SU-DHL-6 (cell line): ENCODE measurements around the gene LRRC40.
"Not testable (repeated sequence)": the region's sequence is repeated elsewhere in the genome, so short reads cannot be mapped to it uniquely, and the experiment has no call there.

Experiments
- H2AFZ ChIP-seq: fragments of 200-600 bp; sonication (generic); 2 replicates; pipeline ENCODE4 v1.6.1; 2014; ENCODE audit warnings: low read depth, mild to moderate bottlenecking, moderate library complexity, mixed read lengths, antibody characterized with exemption, low read length; ENCODE audit not compliant: severe bottlenecking
- H3F3A ChIP-seq: fragments of 200-600 bp; shearing (Covaris generic); 2 replicates; pipeline ENCODE4 v1.6.0; 2016; ENCODE audit warnings: antibody characterized with exemption, mild to moderate bottlenecking; ENCODE audit not compliant: insufficient read depth
- H3K27ac ChIP-seq: fragments of 200-600 bp; sonication (generic); 2 replicates; pipeline ENCODE4 v1.5.1; 2016; ENCODE audit warnings: low read depth, mild to moderate bottlenecking, low read length, moderate library complexity, mixed read lengths
- H3K27me3 ChIP-seq: fragments of 200-600 bp; sonication (generic), shearing (Covaris generic); 2 replicates; pipeline ENCODE4 v1.6.0; 2014; ENCODE audit warnings: mild to moderate bottlenecking, low read length
- H3K36me3 ChIP-seq: fragments of 200-600 bp; sonication (generic); 2 replicates; pipeline ENCODE4 v1.6.1; 2014; ENCODE audit warnings: mild to moderate bottlenecking, low read length, mixed read lengths
- H3K4me2 ChIP-seq: fragments of 300-600, 200-600 bp; shearing (Covaris generic), sonication (generic); 2 replicates; pipeline ENCODE4 v1.6.0; 2014; ENCODE audit warnings: low read length, low read depth, mild to moderate bottlenecking; ENCODE audit not compliant: poor library complexity, severe bottlenecking
- H3K4me3 ChIP-seq: fragments of 200-600 bp; sonication (generic); 2 replicates; pipeline ENCODE4 v1.5.1; 2014; ENCODE audit warnings: antibody characterized with exemption, low read length, mild to moderate bottlenecking, mixed read lengths; ENCODE audit not compliant: insufficient read depth, poor library complexity, severe bottlenecking
- H3K79me2 ChIP-seq: fragments of 200-600 bp; sonication (generic); 2 replicates; pipeline ENCODE4 v1.6.1; 2014; ENCODE audit warnings: mild to moderate bottlenecking, low read length, moderate library complexity; ENCODE audit not compliant: insufficient read depth
- H3K9ac ChIP-seq: fragments of 200-600 bp; sonication (generic); 2 replicates; pipeline ENCODE4 v1.7.0; 2014; ENCODE audit warnings: mild to moderate bottlenecking, low read length
- H3K9me2 ChIP-seq: fragments of 200-600 bp; sonication (generic); replicated peaks from 2 replicates; pipeline ENCODE4 v1.6.1; 2014; ENCODE audit warnings: low read length; ENCODE audit not compliant: insufficient read depth
- H3K9me3 ChIP-seq: fragments of 200-600 bp; sonication (generic); 2 replicates; pipeline ENCODE4 v1.6.1; 2014; ENCODE audit warnings: low read length, mixed read lengths; ENCODE audit not compliant: insufficient read depth
- H4K20me1 ChIP-seq: fragments of 200-600 bp; sonication (generic); 2 replicates; pipeline ENCODE4 v1.6.1; 2014; ENCODE audit warnings: low read depth, mild to moderate bottlenecking, antibody characterized with exemption, low read length, moderate library complexity, mixed read lengths
- EZH2phosphoT487 ChIP-seq: fragments of 200-600 bp; sonication (generic), shearing (Covaris generic); conservative IDR thresholded peaks from 2 replicates; pipeline ENCODE4 v1.6.1; 2018; ENCODE audit warnings: mild to moderate bottlenecking, antibody characterized with exemption, low read length, moderate library complexity, mixed read lengths
- TF ChIP-seq, protein P1 (sequence below): fragments of 200-600 bp; sonication (generic); IDR thresholded peaks from one replicate; pipeline ENCODE4 v1.5.1; 2017; ENCODE audit warnings: antibody characterized with exemption, mild to moderate bottlenecking, low read length, moderate library complexity; ENCODE audit not compliant: insufficient read depth, poor library complexity, severe bottlenecking

The LRRC40 gene

GRCh38 chr1:70208292-70208691 is 2.9 kb upstream of the LRRC40 start:
- Histone ChIP-seq H4K20me1 (0 out of 2 replicates have a peak, but pooled peaks cover 3% of the 10 kb centered on the region), H3K36me3 (peaks cover 11% of the 10 kb centered on the region), H3K4me2 (peak overlapping the region; percentile 87), H3K27ac (no peak overlapping the region), H3K9me2 (no peaks in the 10 kb centered on the region), H3K27me3 (no peaks in the 10 kb centered on the region), H3K79me2 (peaks cover 99% of the 10 kb centered on the region), H3K9me3 (no peaks in the 10 kb centered on the region), H3K9ac (no peak overlapping the region), H2AFZ (no peak overlapping the region), H3F3A (peaks cover 12% of the 10 kb centered on the region), H3K4me3 (no peak overlapping the region)
- TF ChIP-seq, protein P1, sequence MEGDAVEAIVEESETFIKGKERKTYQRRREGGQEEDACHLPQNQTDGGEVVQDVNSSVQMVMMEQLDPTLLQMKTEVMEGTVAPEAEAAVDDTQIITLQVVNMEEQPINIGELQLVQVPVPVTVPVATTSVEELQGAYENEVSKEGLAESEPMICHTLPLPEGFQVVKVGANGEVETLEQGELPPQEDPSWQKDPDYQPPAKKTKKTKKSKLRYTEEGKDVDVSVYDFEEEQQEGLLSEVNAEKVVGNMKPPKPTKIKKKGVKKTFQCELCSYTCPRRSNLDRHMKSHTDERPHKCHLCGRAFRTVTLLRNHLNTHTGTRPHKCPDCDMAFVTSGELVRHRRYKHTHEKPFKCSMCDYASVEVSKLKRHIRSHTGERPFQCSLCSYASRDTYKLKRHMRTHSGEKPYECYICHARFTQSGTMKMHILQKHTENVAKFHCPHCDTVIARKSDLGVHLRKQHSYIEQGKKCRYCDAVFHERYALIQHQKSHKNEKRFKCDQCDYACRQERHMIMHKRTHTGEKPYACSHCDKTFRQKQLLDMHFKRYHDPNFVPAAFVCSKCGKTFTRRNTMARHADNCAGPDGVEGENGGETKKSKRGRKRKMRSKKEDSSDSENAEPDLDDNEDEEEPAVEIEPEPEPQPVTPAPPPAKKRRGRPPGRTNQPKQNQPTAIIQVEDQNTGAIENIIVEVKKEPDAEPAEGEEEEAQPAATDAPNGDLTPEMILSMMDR: no peak
- TF ChIP-seq EZH2phosphoT487: no peak

DNA sequence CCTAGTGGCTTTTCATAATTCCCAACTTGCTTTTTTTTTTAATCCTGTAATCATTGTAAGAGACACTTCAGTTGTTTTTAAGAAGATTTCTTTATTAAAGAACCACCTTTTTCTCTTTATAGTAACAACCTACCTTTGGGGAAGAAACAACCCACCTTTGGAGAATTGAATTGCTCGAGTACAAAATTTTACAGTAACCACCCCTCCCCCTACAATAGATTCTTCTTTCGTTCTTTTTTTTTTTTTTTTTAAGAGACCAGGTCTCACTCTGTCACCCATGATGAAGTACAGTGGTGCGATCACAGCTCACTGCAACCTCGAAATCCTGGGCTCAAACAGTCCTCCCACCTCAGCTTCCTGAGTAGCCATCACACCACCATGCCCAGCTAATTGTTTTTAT is 2.1 kb upstream of the LRRC40 start:
- peak overlapping the region; percentile 83; the same call in 1 of the 2 replicates for H3K9ac ChIP-seq
- H3K79me2 ChIP-seq: peaks cover 99% of the 10 kb centered on the region
- no peaks in the 10 kb centered on the region for H3K9me3 ChIP-seq
- H3K4me2 ChIP-seq: peak overlapping the region; percentile 87
- H3K36me3 ChIP-seq: peaks cover 11% of the 10 kb centered on the region
- H3K9me2 ChIP-seq: no peaks in the 10 kb centered on the region
- no peak for TF ChIP-seq EZH2phosphoT487
- TF ChIP-seq, protein P1: no peak
- H3K4me3 ChIP-seq: peak overlapping the region; percentile 5
- H2AFZ ChIP-seq: no peak overlapping the region
- H3K27me3 ChIP-seq: no peaks in the 10 kb centered on the region
- H3F3A ChIP-seq: peaks cover 12% of the 10 kb centered on the region
- 0 out of 2 replicates have a peak, but pooled peaks cover 3% of the 10 kb centered on the region for H4K20me1 ChIP-seq
- H3K27ac ChIP-seq: no peak overlapping the region

- Histone ChIP-seq H3K4me2 (peak overlapping the region; percentile 87), H3K36me3 (peaks cover 11% of the 10 kb centered on the region), H3K4me3 (peak overlapping the region; percentile 99), H3K79me2 (peaks cover 99% of the 10 kb centered on the region), H3K9ac (peak overlapping the region; percentile 83), H3F3A (peaks cover 12% of the 10 kb centered on the region)
- H2AFZ ChIP-seq, H3K9me3 ChIP-seq, H3K27me3 ChIP-seq, H4K20me1 ChIP-seq, H3K9me2 ChIP-seq, H3K27ac ChIP-seq: not testable (repeated sequence)
Observed at GRCh38 chr1:70206833-70207232, 1.5 kb upstream of the LRRC40 start.

GRCh38 chr1:70205071-70205433 is 327 bp downstream of the LRRC40 start:
- Histone ChIP-seq H3K27ac (peak overlapping the region; percentile 42), H3K79me2 (peaks cover 99% of the 10 kb centered on the region), H3K4me2 (peak overlapping the region; percentile 96), H3K36me3 (peaks cover 7% of the 10 kb centered on the region), H3K27me3 (no peaks in the 10 kb centered on the region), H3K4me3 (peak overlapping the region; percentile 99), H4K20me1 (no peaks in the 10 kb centered on the region), H3K9ac (peak overlapping the region; percentile 83), H2AFZ (peak overlapping the region; percentile 82), H3K9me2 (no peaks in the 10 kb centered on the region), H3K9me3 (no peaks in the 10 kb centered on the region), H3F3A (peaks cover 12% of the 10 kb centered on the region)
- no peak for TF ChIP-seq EZH2phosphoT487
- TF ChIP-seq, protein P1: no peak
